HTERT RPE-1 (cell line): ENCODE results near the gene TNNT2.

ENCODE experiments used
- in situ Hi-C: fragments of 300-500 bp; cut with MboI; formaldehyde crosslinking; loops from 4 replicates; pipeline ENCODE4 v1.14.3; 2020; ENCODE audit warnings: low sequenced_read_pairs

TNNT2 gene

DNA sequence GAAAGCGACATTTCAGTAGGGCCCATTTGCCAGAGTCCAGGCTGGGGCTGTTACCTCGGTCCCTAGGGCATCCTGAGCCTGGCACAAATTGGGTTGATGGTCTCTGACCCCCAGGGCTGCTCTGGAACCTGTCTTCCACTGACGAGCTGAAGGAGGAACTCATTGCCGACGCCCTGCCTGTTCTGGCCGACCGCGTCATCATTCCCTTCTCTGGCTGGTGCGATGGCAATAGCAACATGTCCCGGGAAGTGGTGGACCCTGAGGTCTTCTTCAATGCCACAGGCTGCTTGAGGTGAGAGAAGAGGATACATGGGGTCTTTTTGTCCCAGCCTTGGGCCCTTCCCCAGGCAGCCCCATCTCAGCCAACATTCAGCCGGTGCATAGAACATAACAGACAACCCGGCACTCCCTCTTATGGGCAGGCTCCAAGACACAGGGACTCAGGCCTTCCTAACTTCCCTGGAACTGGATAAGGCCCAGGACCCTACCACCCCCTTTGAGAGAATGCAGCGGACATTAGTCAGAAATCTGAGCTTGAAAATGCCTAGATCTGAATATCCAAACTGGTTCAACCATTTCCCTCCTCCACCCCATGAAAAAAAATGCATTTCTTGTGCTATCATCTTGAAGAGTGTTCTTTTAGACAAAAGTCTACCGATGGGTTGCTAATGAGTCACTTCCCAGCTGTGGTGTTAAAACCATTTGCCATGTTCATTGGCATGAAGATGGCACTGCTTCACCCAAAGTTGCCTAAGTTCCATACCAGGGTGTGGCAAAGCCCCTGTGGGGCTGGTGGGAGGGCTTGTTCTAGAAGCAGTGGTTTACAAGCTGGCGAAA lies 58.8 kb downstream of the TNNT2 start:
- in situ Hi-C loops, result no loop called here

- in situ Hi-C loops, result no loop called here
These were observed 59.9 kb downstream of the TNNT2 start for GRCh38 chr1:201317551-201317950.

DNA sequence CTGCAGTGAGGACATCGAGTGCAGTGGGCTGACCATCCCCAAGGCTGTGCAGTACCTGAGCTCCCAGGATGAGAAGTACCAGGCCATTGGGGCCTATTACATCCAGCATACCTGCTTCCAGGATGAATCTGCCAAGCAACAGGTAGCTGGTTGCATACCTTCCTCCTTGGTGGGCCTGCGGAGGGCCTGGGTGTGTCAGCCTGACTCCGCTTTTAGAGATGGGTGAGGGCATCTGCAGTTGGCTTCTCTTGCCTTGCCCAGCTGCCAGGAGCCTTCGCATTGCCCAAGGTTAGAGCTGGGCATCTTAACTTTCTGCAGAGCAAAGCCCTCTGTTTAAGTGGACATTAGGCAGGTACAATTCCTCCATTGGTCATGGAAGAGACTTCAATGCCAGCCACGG lies 60.9 kb downstream of the TNNT2 start:
- in situ Hi-C loops, result no loop called here

DNA sequence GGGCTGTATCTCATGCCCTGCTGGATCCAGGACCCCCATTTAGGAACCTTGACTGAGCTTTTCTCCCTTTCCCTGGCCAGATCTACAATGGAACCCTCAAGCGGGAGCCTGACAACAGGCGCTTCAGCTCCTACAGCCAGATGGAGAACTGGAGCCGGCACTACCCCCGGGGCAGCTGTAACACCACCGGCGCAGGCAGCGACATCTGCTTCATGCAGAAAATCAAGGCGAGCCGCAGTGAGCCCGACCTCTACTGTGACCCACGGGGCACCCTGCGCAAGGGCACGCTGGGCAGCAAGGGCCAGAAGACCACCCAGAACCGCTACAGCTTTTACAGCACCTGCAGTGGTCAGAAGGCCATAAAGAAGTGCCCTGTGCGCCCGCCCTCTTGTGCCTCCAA lies 64.4 kb downstream of the TNNT2 start:
- in situ Hi-C loops, result no loop called here

- in situ Hi-C loops, result no loop called here
These were observed 65.2 kb downstream of the TNNT2 start for GRCh38 chr1:201312298-201312697.

DNA sequence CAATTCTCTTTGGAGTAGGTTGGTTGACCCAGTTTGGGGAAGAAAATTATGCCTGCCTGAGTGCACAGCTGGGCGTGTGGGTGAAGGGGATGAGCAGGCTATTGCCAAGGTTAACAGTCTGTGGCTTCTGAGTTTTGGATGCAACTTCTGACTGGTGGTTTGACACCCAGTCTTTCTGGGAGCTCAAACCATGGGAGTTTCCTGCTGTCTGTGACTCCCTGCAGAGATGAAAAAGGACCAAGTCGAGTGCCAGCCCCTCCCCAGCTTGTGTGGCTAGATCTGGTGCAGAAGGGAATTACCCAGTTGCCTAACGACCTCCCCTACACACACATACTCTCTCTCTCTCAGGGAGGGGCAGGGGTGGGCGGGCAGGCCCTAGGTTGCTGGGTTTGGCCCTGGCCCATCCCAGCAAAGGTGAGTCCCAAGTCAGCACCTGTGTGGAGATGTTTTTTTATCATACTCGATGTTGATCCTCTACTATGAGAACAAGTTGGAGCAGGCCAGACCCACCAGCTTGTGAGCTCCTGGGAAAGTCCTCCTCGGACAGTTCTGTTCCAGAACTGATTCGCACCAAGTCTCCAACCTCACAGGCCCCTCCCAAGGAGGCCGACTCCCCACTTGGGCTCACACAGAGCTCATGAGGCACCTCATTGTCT lies 66.0 kb downstream of the TNNT2 start:
- in situ Hi-C loops, result no loop called here

DNA sequence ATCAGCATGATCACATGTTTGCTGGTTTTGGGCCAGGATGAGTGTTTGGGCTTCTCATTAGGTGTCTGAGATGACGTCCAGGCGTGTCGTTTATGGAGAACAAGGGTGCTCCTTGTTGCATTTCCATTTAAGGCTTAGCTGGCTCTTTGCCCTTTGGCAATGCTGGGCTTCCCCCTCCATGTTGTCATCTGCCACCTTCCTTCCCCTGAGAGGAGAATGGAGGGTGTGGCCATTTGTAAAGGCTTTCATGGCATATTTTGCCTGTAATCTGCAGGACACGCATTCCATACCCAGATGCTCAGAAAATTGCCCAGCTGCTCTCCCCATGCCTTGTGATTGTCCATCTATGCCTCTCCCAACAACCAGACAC lies 66.5 kb downstream of the TNNT2 start:
- in situ Hi-C loops, result no loop called here

GRCh38 chr1:201310251-201310985 lies 67.1 kb downstream of the TNNT2 start:
- in situ Hi-C loops, result no loop called here

DNA sequence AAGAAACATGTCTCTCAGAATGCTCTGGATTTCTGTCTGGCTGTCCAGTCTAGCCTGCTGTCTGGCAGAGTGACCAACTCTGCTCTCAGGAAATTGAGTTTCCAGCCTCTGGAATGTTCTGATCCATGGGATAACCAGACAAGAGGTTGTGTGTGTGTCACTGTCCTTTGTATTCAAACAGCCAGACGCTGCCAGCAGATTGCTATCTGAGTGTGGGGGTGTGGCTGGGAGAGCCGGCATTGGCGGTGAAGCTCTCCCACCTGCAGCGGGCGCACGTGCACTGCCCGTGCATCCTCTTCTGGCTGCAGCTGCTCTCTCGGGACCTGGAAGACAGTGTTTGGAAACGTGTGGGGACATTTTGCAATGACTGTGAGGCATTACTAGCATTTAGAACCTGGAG lies 68.1 kb downstream of the TNNT2 start:
- in situ Hi-C loops, result no loop called here
